Stimulated activated CD4-positive, alpha-beta T cell treated with anti-CD3 and anti-CD28 coated beads, Interleukin-2, amount 100 ng/mL, for 4 hours (primary cell): Measurements from ENCODE around the gene CRYGC.
"Not testable (repeated sequence)": the region's sequence is repeated elsewhere in the genome, so short reads cannot be mapped to it uniquely, and the experiment has no call there.

ENCODE experiments used
- DNase-seq: peaks from one replicate; pipeline ENCODE4 v3.0.0-alpha.2; 2020; ENCODE audit warnings: low read depth

CRYGC gene

GRCh38 chr2:208129744-208130711 lies at the start of gene CRYGC:
TSS of gene CRYGC (minus strand) at chr2:208129828. CDS start at chr2:208129792, 36 bp downstream.
- DNase-seq: no peak

GRCh38 chr2:208179028-208179609 lies 49.5 kb upstream of the CRYGC start:
- DNase-seq: no peak

- DNase-seq: no peak
These were observed 46.2 kb upstream of the CRYGC start for GRCh38 chr2:208175840-208176153.

GRCh38 chr2:208175069-208175839 lies 45.6 kb upstream of the CRYGC start:
- peak; percentile 36 for DNase-seq

- no peak for DNase-seq
These were observed 44.5 kb upstream of the CRYGC start for GRCh38 chr2:208174144-208174543.

- no peak for DNase-seq
These were observed 42.5 kb upstream of the CRYGC start for GRCh38 chr2:208172125-208172524.

GRCh38 chr2:208164951-208165755 lies 35.5 kb upstream of the CRYGC start:
- no peak for DNase-seq

- DNase-seq: no peak
These were observed 33.9 kb upstream of the CRYGC start, which contains the start of gene CRYGA for GRCh38 chr2:208163489-208163888. TSS of gene CRYGA (minus strand) at chr2:208163589. CDS start at chr2:208163556, 33 bp downstream.

GRCh38 chr2:208156439-208156838 lies 26.8 kb upstream of the CRYGC start:
- DNase-seq: no peak

- no peak for DNase-seq
These were observed 23.5 kb upstream of the CRYGC start for GRCh38 chr2:208153156-208153555.

GRCh38 chr2:208150956-208151355 lies 21.3 kb upstream of the CRYGC start:
- no peak for DNase-seq

GRCh38 chr2:208150094-208150493 lies 20.5 kb upstream of the CRYGC start:
- no peak for DNase-seq

- DNase-seq: no peak
These were observed 19.2 kb upstream of the CRYGC start for GRCh38 chr2:208148803-208149202.

GRCh38 chr2:208147759-208148158 lies 18.1 kb upstream of the CRYGC start:
- no peak for DNase-seq

- DNase-seq: no peak
These were observed 17.4 kb upstream of the CRYGC start for GRCh38 chr2:208147008-208147407.

- DNase-seq: no peak
These were observed 16.4 kb upstream of the CRYGC start, which contains the start of gene CRYGB for GRCh38 chr2:208146006-208146405. TSS of gene CRYGB (minus strand) at chr2:208146158. CDS start at chr2:208146120, 38 bp downstream.

- no peak for DNase-seq
These were observed 13.5 kb upstream of the CRYGC start for GRCh38 chr2:208142925-208143799.

GRCh38 chr2:208142240-208142924 lies 12.8 kb upstream of the CRYGC start:
- no peak for DNase-seq

- no peak for DNase-seq
These were observed 9.8 kb upstream of the CRYGC start for GRCh38 chr2:208139447-208139846.

GRCh38 chr2:208138334-208138733 lies 8.7 kb upstream of the CRYGC start:
- DNase-seq: not testable (repeated sequence)
